Measurements from ENCODE around the gene CACNA1B.

CACNA1B gene

DNA sequence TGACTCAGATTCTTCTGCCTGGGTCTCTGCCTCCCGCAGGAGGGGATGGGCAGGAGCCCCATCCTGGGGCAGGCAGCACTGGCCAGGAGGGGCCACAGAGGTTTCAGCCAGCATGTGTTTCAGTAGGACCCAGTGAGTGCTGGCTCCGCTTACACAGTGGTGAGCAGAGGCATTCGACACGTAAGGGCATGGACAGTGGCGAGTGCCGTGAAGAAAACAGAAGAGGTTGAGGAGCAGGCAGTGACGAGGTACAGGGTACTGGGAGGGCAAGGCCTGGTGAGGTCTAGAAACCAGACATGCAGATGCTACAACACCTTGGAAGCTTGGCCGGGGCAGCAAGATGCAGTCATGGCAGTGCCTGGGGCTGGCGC lies 41.5 kb downstream of the CACNA1B start:
- DNase-seq (no peak), ATAC-seq (no peak)
- Mint-ChIP-seq H3K9me3 (no peaks in the 10 kb centered on the region), H3K4me3 (no peak overlapping the region), H3K4me1 (no peaks in the 10 kb centered on the region), H3K27me3 (peaks cover 16% of the 10 kb centered on the region), H3K27ac (peak overlapping the region in 1 of 2 donors; percentile 89)

DNA sequence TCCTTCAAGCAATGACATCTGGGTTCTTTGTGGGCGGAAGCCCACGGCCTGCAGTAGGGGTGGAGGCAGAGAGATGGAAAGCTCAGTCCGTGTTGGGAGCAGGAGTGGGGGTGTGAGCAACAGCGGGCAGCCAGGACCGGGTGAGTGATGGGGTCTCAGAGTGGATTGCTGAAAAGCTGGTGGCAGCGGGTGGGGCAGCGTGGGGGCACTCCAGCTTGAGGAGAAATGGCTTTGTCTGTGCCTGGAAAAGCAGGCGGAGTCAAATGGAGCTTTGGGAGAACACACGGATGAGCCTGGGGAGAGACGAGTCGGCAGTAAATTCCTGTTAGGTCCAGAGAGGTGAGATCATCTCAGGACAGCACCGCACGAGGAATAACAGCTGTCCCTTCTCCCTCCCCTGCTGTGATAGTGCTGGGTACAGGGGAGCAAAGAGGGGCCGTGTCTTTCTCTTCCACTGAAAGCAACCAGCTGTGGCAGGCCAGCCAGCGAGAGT lies 42.1 kb downstream of the CACNA1B start:
- Mint-ChIP-seq H3K4me1 (no peaks in the 10 kb centered on the region), H3K27me3 (peaks cover 16% of the 10 kb centered on the region), H3K4me3 (no peak overlapping the region)

GRCh38 chr9:137920753-137921152 lies 43.2 kb downstream of the CACNA1B start:
- ATAC-seq (no peak), DNase-seq (no peak)
- Mint-ChIP-seq H3K4me3 (no peak overlapping the region), H3K27me3 (peaks cover 16% of the 10 kb centered on the region), H3K9me3 (no peaks in the 10 kb centered on the region), H3K27ac (no peak overlapping the region), H3K4me1 (no peaks in the 10 kb centered on the region)

More for the DNA sequence above, 42.1 kb downstream of the CACNA1B start:
- Mint-ChIP-seq H3K27ac (no peak overlapping the region), H3K9me3 (no peaks in the 10 kb centered on the region)
- no peak for DNase-seq
- no peak for ATAC-seq

DNA sequence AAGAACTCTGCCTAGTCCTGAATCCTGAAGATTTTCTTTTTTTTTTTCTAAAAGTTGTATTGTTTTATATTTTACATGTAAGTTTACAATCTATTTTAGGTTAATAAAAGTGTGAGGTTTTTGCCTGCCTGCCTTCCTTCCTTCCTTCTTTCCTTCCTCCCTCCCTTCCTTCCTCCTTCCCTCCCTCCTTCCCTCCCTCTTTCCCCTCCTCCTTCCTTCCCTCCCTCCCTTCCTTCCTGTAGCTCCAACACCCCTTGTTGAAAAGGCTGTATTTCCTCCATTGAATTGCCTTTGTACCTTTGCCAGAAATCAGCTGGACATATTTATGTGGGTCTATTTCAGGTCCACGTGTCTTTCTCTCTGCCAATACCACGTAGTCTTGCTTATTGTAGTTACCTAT lies 46.6 kb downstream of the CACNA1B start:
- no peak for ATAC-seq
- H3K4me3 Mint-ChIP-seq, result no peak overlapping the region
- H3K27ac Mint-ChIP-seq, result no peak overlapping the region
- no peak for DNase-seq
- H3K9me3 Mint-ChIP-seq, result peaks cover 4 to 10% of the 10 kb centered on the region in 2 donors
- H3K27me3 Mint-ChIP-seq, result peaks cover 20% of the 10 kb centered on the region
- no peaks in the 10 kb centered on the region for H3K4me1 Mint-ChIP-seq

DNA sequence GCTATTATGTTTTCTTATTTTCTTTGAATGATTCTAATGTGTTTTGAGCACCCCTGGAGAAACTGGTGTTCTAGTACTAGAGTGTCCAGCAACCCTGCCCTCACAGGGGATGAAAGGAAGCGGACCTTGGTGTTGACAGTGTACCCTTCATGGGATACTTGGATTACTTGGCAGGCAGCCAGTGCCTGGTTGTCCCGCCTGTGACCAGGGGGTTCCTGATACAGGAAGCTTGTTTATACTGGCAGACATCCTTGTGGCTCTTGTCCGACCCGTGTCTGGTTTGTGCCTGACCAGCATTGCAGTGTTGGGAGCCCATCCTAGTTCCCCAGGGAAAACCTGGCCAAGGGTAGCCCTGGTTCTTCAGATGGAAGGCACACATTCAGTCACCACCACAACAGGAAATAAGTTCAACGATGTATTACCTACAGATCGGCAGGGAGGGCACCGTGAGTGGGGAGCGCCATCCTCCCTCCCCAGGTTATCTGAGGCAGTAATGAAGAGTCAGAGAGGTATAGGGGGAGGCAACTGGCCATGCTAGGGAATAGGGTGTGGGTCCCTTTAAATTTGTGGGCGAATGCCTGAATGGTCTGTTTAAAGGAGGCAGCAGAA lies 47.3 kb downstream of the CACNA1B start:
- Mint-ChIP-seq H3K4me3 (no peak overlapping the region), H3K27ac (no peak overlapping the region), H3K9me3 (peaks cover 4 to 10% of the 10 kb centered on the region in 2 donors), H3K27me3 (peaks cover 16% of the 10 kb centered on the region), H3K4me1 (no peaks in the 10 kb centered on the region)
- ATAC-seq, result no peak
- no peak for DNase-seq

GRCh38 chr9:137943655-137944054 lies 66.1 kb downstream of the CACNA1B start:
- Mint-ChIP-seq H3K27ac (no peak overlapping the region), H3K9me3 (peaks cover 15 to 25% of the 10 kb centered on the region in 2 donors), H3K4me3 (no peak overlapping the region), H3K4me1 (no peaks in the 10 kb centered on the region), H3K27me3 (no peaks in the 10 kb centered on the region)
- ATAC-seq (no peak), DNase-seq (no peak)

DNA sequence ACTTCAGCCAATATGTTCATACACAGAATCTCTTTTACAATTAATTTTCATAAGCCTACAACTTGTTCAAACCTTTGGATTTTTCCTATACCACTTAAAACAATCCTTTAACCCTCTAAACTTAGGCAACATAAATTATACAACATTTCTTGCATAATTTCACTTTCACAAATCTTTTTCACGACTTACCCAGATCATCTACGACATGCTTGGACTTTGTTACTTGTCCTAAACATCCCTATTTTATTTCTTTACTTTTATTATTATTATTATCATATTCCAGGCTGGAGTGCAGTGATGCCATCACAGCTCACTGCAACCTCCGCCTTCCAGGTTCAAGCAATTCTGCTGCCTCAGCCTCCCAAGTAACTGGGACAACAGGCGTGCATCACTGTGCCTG lies 68.0 kb downstream of the CACNA1B start:
- DNase-seq, result no peak
- H3K27me3 Mint-ChIP-seq, result no peaks in the 10 kb centered on the region
- H3K27ac Mint-ChIP-seq, result no peak overlapping the region
- no peak overlapping the region for H3K4me3 Mint-ChIP-seq
- no peaks in the 10 kb centered on the region for H3K4me1 Mint-ChIP-seq
- no peak for ATAC-seq
- peaks cover 15 to 25% of the 10 kb centered on the region in 2 donors for H3K9me3 Mint-ChIP-seq

- Mint-ChIP-seq H3K4me1 (no peaks in the 10 kb centered on the region), H3K27ac (no peak overlapping the region), H3K27me3 (no peaks in the 10 kb centered on the region), H3K9me3 (peaks cover 15 to 19% of the 10 kb centered on the region in 2 donors), H3K4me3 (no peak overlapping the region)
- DNase-seq (no peak), ATAC-seq (no peak)
Measured at GRCh38 chr9:137946993-137947392, 69.4 kb downstream of the CACNA1B start.

GRCh38 chr9:137948642-137949041 lies 71.1 kb downstream of the CACNA1B start:
- H3K9me3 Mint-ChIP-seq, result peaks cover 8 to 19% of the 10 kb centered on the region in 2 donors
- no peak for ATAC-seq
- no peak for DNase-seq
- H3K4me1 Mint-ChIP-seq, result no peaks in the 10 kb centered on the region
- no peaks in the 10 kb centered on the region for H3K27me3 Mint-ChIP-seq
- H3K4me3 Mint-ChIP-seq, result no peak overlapping the region
- H3K27ac Mint-ChIP-seq, result no peak overlapping the region

DNA sequence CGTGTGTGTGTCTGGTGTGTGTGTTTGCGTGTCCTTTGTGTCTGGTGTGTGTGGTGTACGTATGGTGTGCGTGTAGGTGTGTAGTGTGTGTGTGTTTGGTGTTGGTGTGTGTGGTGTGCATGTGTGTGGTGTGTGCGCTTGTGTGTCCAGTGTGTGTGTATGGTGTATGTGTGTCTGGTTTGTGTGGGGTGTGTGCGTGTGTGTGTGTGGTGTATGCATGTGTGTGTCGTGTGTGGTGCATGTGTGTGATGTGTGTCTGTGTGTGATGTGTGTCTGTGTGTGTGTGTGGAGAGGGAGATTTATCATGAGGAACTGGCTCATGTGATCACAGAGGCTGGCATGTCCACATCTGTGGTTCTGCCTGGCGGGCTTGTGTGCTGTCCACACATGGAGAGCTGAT lies 71.7 kb downstream of the CACNA1B start:
- H3K4me1 Mint-ChIP-seq, result no peaks in the 10 kb centered on the region
- DNase-seq, result no peak
- peaks cover 7 to 16% of the 10 kb centered on the region in 2 donors for H3K9me3 Mint-ChIP-seq
- no peaks in the 10 kb centered on the region for H3K27me3 Mint-ChIP-seq
- H3K27ac Mint-ChIP-seq, result no peak overlapping the region
- no peak overlapping the region for H3K4me3 Mint-ChIP-seq
- ATAC-seq, result no peak

GRCh38 chr9:137951107-137951506 lies 73.5 kb downstream of the CACNA1B start:
- no peak for ATAC-seq
- H3K4me3 Mint-ChIP-seq, result no peak overlapping the region
- H3K27ac Mint-ChIP-seq, result no peak overlapping the region
- peaks cover 7 to 10% of the 10 kb centered on the region in 2 donors for H3K9me3 Mint-ChIP-seq
- no peaks in the 10 kb centered on the region for H3K4me1 Mint-ChIP-seq
- no peaks in the 10 kb centered on the region for H3K27me3 Mint-ChIP-seq
- no peak for DNase-seq

- H3K4me1 Mint-ChIP-seq, result no peaks in the 10 kb centered on the region
- no peak overlapping the region for H3K27ac Mint-ChIP-seq
- ATAC-seq (no peak), DNase-seq (no peak)
- H3K9me3 Mint-ChIP-seq, result peaks cover under 1 to 5% of the 10 kb centered on the region in 2 donors
- no peaks in the 10 kb centered on the region for H3K27me3 Mint-ChIP-seq
- H3K4me3 Mint-ChIP-seq, result no peak overlapping the region
Measured at GRCh38 chr9:137951597-137952490, 74.3 kb downstream of the CACNA1B start.

- H3K4me3 Mint-ChIP-seq, result no peak overlapping the region
- no peak for DNase-seq
- H3K9me3 Mint-ChIP-seq, result no peaks in the 10 kb centered on the region
- no peaks in the 10 kb centered on the region for H3K27me3 Mint-ChIP-seq
- ATAC-seq, result no peak
- no peaks in the 10 kb centered on the region for H3K4me1 Mint-ChIP-seq
- H3K27ac Mint-ChIP-seq, result peak overlapping the region; percentile 10 to 59
Measured at GRCh38 chr9:137952976-137953666, 75.5 kb downstream of the CACNA1B start.

- Mint-ChIP-seq H3K4me1 (no peaks in the 10 kb centered on the region), H3K27ac (peak overlapping the region in 1 of 2 donors; percentile 10), H3K27me3 (no peaks in the 10 kb centered on the region), H3K9me3 (no peaks in the 10 kb centered on the region), H3K4me3 (no peak overlapping the region)
- DNase-seq, result no peak
- no peak for ATAC-seq
Measured at GRCh38 chr9:137953683-137954438, 76.3 kb downstream of the CACNA1B start.

DNA sequence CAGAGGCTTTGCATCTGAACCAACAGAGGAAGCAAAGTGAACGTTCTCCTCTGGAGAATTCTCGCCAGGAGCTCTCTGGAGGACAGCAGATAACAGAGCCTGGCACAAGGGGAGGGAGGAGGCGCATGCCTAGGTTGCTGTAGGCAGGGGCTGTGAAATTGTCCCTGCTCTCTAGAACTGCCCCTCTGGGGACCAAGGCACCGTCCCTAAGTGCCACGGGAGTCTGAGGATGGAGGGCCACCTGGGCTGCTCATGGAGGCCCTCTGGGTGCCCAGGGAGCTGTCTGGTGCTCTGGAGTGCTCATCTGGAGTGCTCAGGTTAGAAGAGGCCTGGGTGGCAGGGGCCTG lies 77.6 kb downstream of the CACNA1B start:
- no peak for ATAC-seq
- H3K27ac Mint-ChIP-seq, result no peak overlapping the region
- DNase-seq, result no peak
- H3K27me3 Mint-ChIP-seq, result no peaks in the 10 kb centered on the region
- no peak overlapping the region for H3K4me3 Mint-ChIP-seq
- H3K9me3 Mint-ChIP-seq, result no peaks in the 10 kb centered on the region
- no peaks in the 10 kb centered on the region for H3K4me1 Mint-ChIP-seq

All from stimulated activated naive CD8-positive, alpha-beta T cell treated with anti-CD3 and anti-CD28 coated beads, Interleukin-15, amount 100 ng/mL, for 72 hours (primary cell).